ENCODE measurements around the gene SERPINC1. TPM values are rescaled to one million over a fixed set of nuclear protein-coding genes. Genes with fewer than 3 reads are reported as not detected.

The SERPINC1 gene
- total RNA-seq, 1 donor from 2014 or later: not detected

- Histone ChIP-seq H2AFZ (ENCODE audit: low read depth, low read length) (no peak overlapping the region), H3K79me2 (ENCODE audit: insufficient read depth, low read length) (peaks cover 6% of the 10 kb centered on the region), H4K20me1 (ENCODE audit: insufficient read depth, low read length) (peaks cover 3% of the 10 kb centered on the region), H3K9ac (ENCODE audit: low read length) (no peak overlapping the region), H3K9me3 (ENCODE audit: insufficient read depth, low read depth, low read length) (no peaks in the 10 kb centered on the region), H3K4me2 (ENCODE audit: low read length) (no peak overlapping the region), H3K27me3 (ENCODE audit: insufficient read depth, low read length) (no peaks in the 10 kb centered on the region), H3K27ac (ENCODE audit: low read depth, low read length) (no peak overlapping the region), H3K36me3 (ENCODE audit: insufficient read depth, low read length) (no peaks in the 10 kb centered on the region), H3K4me3 (ENCODE audit: insufficient read depth, low read depth, low read length) (no peak overlapping the region), H3K4me1 (ENCODE audit: insufficient read depth, low read length) (no peaks in the 10 kb centered on the region)
- Mint-ChIP-seq H3K27me3 (ENCODE audit: low read depth, unreplicated experiment) (no peaks in the 10 kb centered on the region), H3K4me1 (ENCODE audit: low read depth, unreplicated experiment) (no peaks in the 10 kb centered on the region), H3K9me3 (ENCODE audit: unreplicated experiment) (no peaks in the 10 kb centered on the region), H3K27ac (ENCODE audit: unreplicated experiment) (no peak overlapping the region), H3K36me3 (ENCODE audit: low read depth, unreplicated experiment) (peaks cover 4% of the 10 kb centered on the region), H3K4me3 (ENCODE audit: unreplicated experiment) (no peak overlapping the region)
- TF ChIP-seq CTCF (IDR thresholded peaks at IDR 0.05; ENCODE audit: insufficient read depth, low read depth, low read length) (no peak), EZH2 (IDR thresholded peaks at IDR 0.05; ENCODE audit: insufficient read depth, low read length) (no peak)
- DNase-seq (ENCODE audit: low read depth) (no peak), FAIRE-seq (no peak)
Observed at GRCh38 chr1:173893611-173894010, 23.5 kb downstream of the SERPINC1 start.

GRCh38 chr1:173889885-173890284 lies 27.2 kb downstream of the SERPINC1 start:
- no peak overlapping the region for H3K27ac Mint-ChIP-seq (ENCODE audit: unreplicated experiment)
- peaks cover 10% of the 10 kb centered on the region for H3K36me3 ChIP-seq (ENCODE audit: insufficient read depth, low read length)
- TF ChIP-seq CTCF (IDR thresholded peaks at IDR 0.05; ENCODE audit: insufficient read depth, low read depth, low read length): no peak
- TF ChIP-seq EZH2 (IDR thresholded peaks at IDR 0.05; ENCODE audit: insufficient read depth, low read length): no peak

GRCh38 chr1:173888749-173889148 lies 28.4 kb downstream of the SERPINC1 start:
- Histone ChIP-seq H3K4me3 (ENCODE audit: insufficient read depth, low read depth, low read length) (no peak overlapping the region), H3K27ac (ENCODE audit: low read depth, low read length) (no peak overlapping the region), H3K79me2 (ENCODE audit: insufficient read depth, low read length) (peaks cover 3% of the 10 kb centered on the region), H3K9ac (ENCODE audit: low read length) (no peak overlapping the region), H3K4me1 (ENCODE audit: insufficient read depth, low read length) (no peaks in the 10 kb centered on the region), H3K4me2 (ENCODE audit: low read length) (no peak overlapping the region), H3K36me3 (ENCODE audit: insufficient read depth, low read length) (peaks cover 10% of the 10 kb centered on the region), H2AFZ (ENCODE audit: low read depth, low read length) (no peak overlapping the region), H3K27me3 (ENCODE audit: insufficient read depth, low read length) (no peaks in the 10 kb centered on the region), H3K9me3 (ENCODE audit: insufficient read depth, low read depth, low read length) (no peaks in the 10 kb centered on the region), H4K20me1 (ENCODE audit: insufficient read depth, low read length) (peaks cover 3% of the 10 kb centered on the region)
- H3K27ac Mint-ChIP-seq (ENCODE audit: unreplicated experiment): no peak overlapping the region
- H3K4me1 Mint-ChIP-seq (ENCODE audit: low read depth, unreplicated experiment): no peaks in the 10 kb centered on the region
- TF ChIP-seq CTCF (IDR thresholded peaks at IDR 0.05; ENCODE audit: insufficient read depth, low read depth, low read length): no peak
- no peak for TF ChIP-seq EZH2 (IDR thresholded peaks at IDR 0.05; ENCODE audit: insufficient read depth, low read length)
- DNase-seq (ENCODE audit: low read depth) (no peak), FAIRE-seq (no peak)
- no peak overlapping the region for H3K4me3 Mint-ChIP-seq (ENCODE audit: unreplicated experiment)
- peaks cover 12% of the 10 kb centered on the region for H3K36me3 Mint-ChIP-seq (ENCODE audit: low read depth, unreplicated experiment)
- H3K27me3 Mint-ChIP-seq (ENCODE audit: low read depth, unreplicated experiment): no peaks in the 10 kb centered on the region
- no peaks in the 10 kb centered on the region for H3K9me3 Mint-ChIP-seq (ENCODE audit: unreplicated experiment)

More at GRCh38 chr1:173889885-173890284, 27.2 kb downstream of the SERPINC1 start:
- no peaks in the 10 kb centered on the region for H3K4me1 Mint-ChIP-seq (ENCODE audit: low read depth, unreplicated experiment)
- Histone ChIP-seq H3K27ac (ENCODE audit: low read depth, low read length) (no peak overlapping the region), H3K4me2 (ENCODE audit: low read length) (no peak overlapping the region), H2AFZ (ENCODE audit: low read depth, low read length) (no peak overlapping the region), H3K9me3 (ENCODE audit: insufficient read depth, low read depth, low read length) (no peaks in the 10 kb centered on the region), H3K4me1 (ENCODE audit: insufficient read depth, low read length) (no peaks in the 10 kb centered on the region), H3K79me2 (ENCODE audit: insufficient read depth, low read length) (peaks cover 6% of the 10 kb centered on the region), H4K20me1 (ENCODE audit: insufficient read depth, low read length) (peaks cover 3% of the 10 kb centered on the region), H3K27me3 (ENCODE audit: insufficient read depth, low read length) (no peaks in the 10 kb centered on the region), H3K9ac (ENCODE audit: low read length) (no peak overlapping the region), H3K4me3 (ENCODE audit: insufficient read depth, low read depth, low read length) (no peak overlapping the region)
- no peaks in the 10 kb centered on the region for H3K9me3 Mint-ChIP-seq (ENCODE audit: unreplicated experiment)
- no peak for DNase-seq (ENCODE audit: low read depth)
- H3K27me3 Mint-ChIP-seq (ENCODE audit: low read depth, unreplicated experiment): no peaks in the 10 kb centered on the region
- no peak overlapping the region for H3K4me3 Mint-ChIP-seq (ENCODE audit: unreplicated experiment)
- FAIRE-seq: no peak
- peaks cover 16% of the 10 kb centered on the region for H3K36me3 Mint-ChIP-seq (ENCODE audit: low read depth, unreplicated experiment)
